Measurements from ENCODE around the gene R3HCC1L.
"Not testable (repeated sequence)": the region's sequence is repeated elsewhere in the genome, so short reads cannot be mapped to it uniquely, and the experiment has no call there.

The R3HCC1L gene

GRCh38 chr10:98141484-98142073, 7.1 kb downstream of the R3HCC1L start:
- FAIRE-seq (peak; percentile 65), DNase-seq (ENCODE audit: insufficient read length, low spot score) (no peak)
- TF ChIP-seq POLR2A (IDR thresholded peaks at IDR 0.05; ENCODE audit: low read depth, low read length), result no peak

GRCh38 chr10:98144985-98145384, 10.5 kb downstream of the R3HCC1L start:
- DNase-seq (ENCODE audit: insufficient read length, low spot score) (no peak), FAIRE-seq (peak; percentile 77)
- TF ChIP-seq POLR2A (IDR thresholded peaks at IDR 0.05; ENCODE audit: low read depth, low read length), result no peak

DNA sequence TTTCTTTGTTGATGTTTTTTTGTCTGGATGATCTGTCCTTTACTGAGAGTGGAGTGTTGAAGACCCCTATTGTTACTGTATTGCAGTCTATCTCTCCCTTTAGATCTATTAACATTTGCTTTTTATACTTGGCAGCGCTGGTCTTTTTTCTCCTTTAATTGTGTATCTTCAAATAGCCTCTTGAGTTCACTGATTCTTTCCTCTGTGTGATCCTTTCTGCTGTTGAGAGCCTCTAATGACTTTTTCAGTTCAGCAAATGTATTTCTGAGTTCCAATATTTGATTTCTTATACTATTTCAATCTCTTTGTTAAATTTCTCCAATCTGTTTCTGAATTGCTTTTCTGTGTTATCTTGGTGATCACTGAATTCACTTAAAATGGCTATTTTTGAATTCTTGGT, 15.4 kb downstream of the R3HCC1L start:
- DNase-seq (ENCODE audit: insufficient read length, low spot score) (no peak), FAIRE-seq (no peak)

DNA sequence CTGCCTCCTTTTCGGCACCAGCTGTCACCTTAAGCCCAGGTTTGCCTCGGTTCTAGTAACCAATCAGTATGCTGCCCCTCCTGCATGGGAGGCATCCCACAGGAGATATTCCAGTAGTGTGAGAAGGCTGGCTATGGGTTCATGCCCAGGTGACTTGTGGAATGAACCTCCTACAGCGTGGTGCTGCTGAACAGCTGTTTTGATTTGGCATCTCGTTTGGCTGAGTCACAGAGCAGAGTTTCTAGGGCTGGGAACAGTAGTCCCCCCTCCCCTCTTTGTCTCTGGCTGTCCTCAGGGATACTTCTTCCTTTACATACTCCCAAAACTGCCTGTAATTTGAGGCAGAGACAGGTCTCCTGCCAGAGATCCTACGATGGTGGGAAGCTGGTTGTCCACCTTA, 16.1 kb downstream of the R3HCC1L start:
- no peak for FAIRE-seq
- DNase-seq (ENCODE audit: insufficient read length, low spot score), result no peak
- no peak for TF ChIP-seq POLR2A (IDR thresholded peaks at IDR 0.05; ENCODE audit: low read depth, low read length)

More for the DNA sequence above, 15.4 kb downstream of the R3HCC1L start:
- no peak for TF ChIP-seq POLR2A (IDR thresholded peaks at IDR 0.05; ENCODE audit: low read depth, low read length)

GRCh38 chr10:98152778-98153177, 18.3 kb downstream of the R3HCC1L start:
- not testable (repeated sequence) for DNase-seq (ENCODE audit: insufficient read length, low spot score); FAIRE-seq

- DNase-seq (ENCODE audit: insufficient read length, low spot score); FAIRE-seq: not testable (repeated sequence)
These were observed 18.9 kb downstream of the R3HCC1L start for GRCh38 chr10:98153213-98153958.

GRCh38 chr10:98154076-98154475, 19.6 kb downstream of the R3HCC1L start:
- FAIRE-seq, result no peak
- TF ChIP-seq POLR2A (IDR thresholded peaks at IDR 0.05; ENCODE audit: low read depth, low read length), result no peak
- DNase-seq (ENCODE audit: insufficient read length, low spot score), result no peak

- TF ChIP-seq POLR2A (IDR thresholded peaks at IDR 0.05; ENCODE audit: low read depth, low read length), result no peak
These were observed 24.1 kb downstream of the R3HCC1L start for GRCh38 chr10:98158576-98158975.

DNA sequence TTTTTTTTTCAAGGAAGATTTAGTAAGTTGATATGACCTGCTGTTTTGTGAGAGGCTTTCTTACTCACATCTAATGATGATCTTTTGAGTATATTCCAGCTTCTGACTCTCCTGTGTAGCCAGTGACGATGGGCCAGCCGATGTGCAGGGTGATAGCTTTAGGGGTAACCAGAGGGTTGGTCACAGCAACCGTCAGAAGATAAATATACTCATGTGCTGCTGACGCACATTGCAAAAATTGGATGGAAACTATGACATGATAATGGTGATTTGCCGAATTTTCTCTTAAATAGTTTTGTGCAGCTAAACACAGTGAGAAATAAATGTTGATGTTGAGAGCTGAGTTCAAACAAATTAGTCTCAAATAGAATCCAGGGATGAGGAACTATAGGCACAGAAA, 29.5 kb downstream of the R3HCC1L start:
- TF ChIP-seq POLR2A (IDR thresholded peaks at IDR 0.05; ENCODE audit: low read depth, low read length), result no peak
- peak; percentile 38 for FAIRE-seq

More at GRCh38 chr10:98158576-98158975, 24.1 kb downstream of the R3HCC1L start:
- no peak for DNase-seq (ENCODE audit: insufficient read length, low spot score)
- no peak for FAIRE-seq

GRCh38 chr10:98167191-98167590, 32.7 kb downstream of the R3HCC1L start:
- TF ChIP-seq POLR2A (IDR thresholded peaks at IDR 0.05; ENCODE audit: low read depth, low read length), result no peak
- FAIRE-seq, result no peak
- DNase-seq (ENCODE audit: insufficient read length, low spot score), result no peak

More for the DNA sequence above, 29.5 kb downstream of the R3HCC1L start:
- DNase-seq (ENCODE audit: insufficient read length, low spot score), result no peak

GRCh38 chr10:98168147-98168546, 33.7 kb downstream of the R3HCC1L start:
- FAIRE-seq (no peak), DNase-seq (ENCODE audit: insufficient read length, low spot score) (no peak)
- no peak for TF ChIP-seq POLR2A (IDR thresholded peaks at IDR 0.05; ENCODE audit: low read depth, low read length)

DNA sequence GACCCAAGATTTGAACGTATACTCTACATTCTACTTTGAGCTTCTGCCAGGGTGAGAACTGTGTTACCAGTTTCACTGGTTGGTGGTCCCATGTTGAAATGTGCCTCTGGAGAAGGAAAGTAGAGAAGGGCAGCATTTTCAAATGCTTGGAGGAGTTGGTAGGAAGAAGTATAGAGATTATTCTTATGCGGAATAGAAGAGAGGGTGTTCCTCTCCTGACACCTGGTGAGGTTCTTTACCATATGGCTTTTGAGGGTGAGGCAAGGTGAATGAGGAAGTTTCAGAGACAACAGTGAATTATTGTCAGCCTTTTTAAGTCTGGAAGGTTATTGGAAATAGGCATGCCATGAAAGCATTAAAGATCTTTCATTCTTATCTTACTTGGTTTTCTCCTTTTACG, 34.3 kb downstream of the R3HCC1L start:
- DNase-seq (ENCODE audit: insufficient read length, low spot score), result no peak
- no peak for TF ChIP-seq POLR2A (IDR thresholded peaks at IDR 0.05; ENCODE audit: low read depth, low read length)
- no peak for FAIRE-seq

- FAIRE-seq (no peak), DNase-seq (ENCODE audit: insufficient read length, low spot score) (no peak)
- TF ChIP-seq POLR2A (IDR thresholded peaks at IDR 0.05; ENCODE audit: low read depth, low read length), result no peak
These were observed 34.9 kb downstream of the R3HCC1L start for GRCh38 chr10:98169379-98169778.

DNA sequence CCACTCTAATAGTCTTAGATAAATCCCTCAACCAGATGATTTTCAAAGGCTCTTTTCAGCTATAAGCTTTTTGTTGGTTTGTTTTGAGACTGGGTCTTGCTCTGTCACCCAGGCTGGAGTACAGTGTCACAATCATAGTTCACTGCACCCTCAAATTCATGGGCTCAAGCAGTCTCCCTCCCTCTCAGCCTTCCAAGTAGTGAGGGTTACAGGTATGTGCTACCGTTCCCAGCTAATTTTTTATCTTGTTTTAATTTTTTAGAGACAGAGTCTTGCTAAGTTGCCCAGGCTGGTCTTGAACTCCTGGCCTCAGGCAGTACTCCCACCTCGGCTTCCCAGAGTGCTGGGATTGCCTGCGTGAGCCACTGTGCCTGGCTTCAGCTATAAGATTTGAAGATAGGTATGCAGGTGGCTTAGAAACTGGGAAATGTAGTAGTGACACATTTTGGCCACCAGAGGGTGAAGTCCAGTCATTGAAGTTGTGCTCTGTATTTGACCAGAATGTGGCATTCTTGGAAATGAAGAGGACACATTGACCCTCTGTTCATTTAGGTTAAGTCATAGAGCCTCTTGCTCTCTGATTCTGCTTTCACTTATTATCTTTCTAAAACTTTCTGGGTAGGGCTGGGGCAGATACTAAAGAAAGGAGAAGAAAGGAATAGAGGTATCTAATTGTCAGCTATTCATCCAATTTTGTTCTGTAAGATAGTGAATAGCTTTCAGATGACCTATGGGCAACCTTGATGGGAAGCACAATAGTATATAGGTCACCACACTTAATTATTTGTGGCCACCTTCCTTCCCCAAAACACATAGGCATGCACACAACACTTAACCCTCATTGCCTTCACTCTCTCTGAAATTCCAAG, 36.0 kb downstream of the R3HCC1L start:
- DNase-seq (ENCODE audit: insufficient read length, low spot score) (peak; percentile 22), FAIRE-seq (peak; percentile 88)
- no peak for TF ChIP-seq POLR2A (IDR thresholded peaks at IDR 0.05; ENCODE audit: low read depth, low read length)

All from H54 (cell line).